GM21825 (cell line): ENCODE results near the gene GLCCI1.
"Not testable (repeated sequence)": the region's sequence is repeated elsewhere in the genome, so short reads cannot be mapped to it uniquely, and the experiment has no call there.

Source experiments
- ATAC-seq: cut with Tn5 transposase; IDR thresholded peaks from one replicate; pipeline ENCODE4 v1.9.1; 2021; ENCODE audit warnings: mild to moderate bottlenecking, moderate library complexity; ENCODE audit not compliant: unreplicated experiment

GLCCI1 gene

GRCh38 chr7:8086239-8086638, 117.6 kb downstream of the GLCCI1 start:
- ATAC-seq: no peak

GRCh38 chr7:8089036-8089780, 120.6 kb downstream of the GLCCI1 start:
- no peak for ATAC-seq

- no peak for ATAC-seq
Observed at GRCh38 chr7:8092140-8092539, 123.5 kb downstream of the GLCCI1 start.

- ATAC-seq: no peak
Observed at GRCh38 chr7:8094164-8095140, 125.9 kb downstream of the GLCCI1 start.

GRCh38 chr7:8101292-8101691, 132.7 kb downstream of the GLCCI1 start:
- ATAC-seq: not testable (repeated sequence)

GRCh38 chr7:8103282-8103681, 134.7 kb downstream of the GLCCI1 start:
- ATAC-seq: no peak

- no peak for ATAC-seq
Observed at GRCh38 chr7:8105449-8106095, 137.0 kb downstream of the GLCCI1 start.

- no peak for ATAC-seq
Observed at GRCh38 chr7:8109196-8110022, 140.8 kb downstream of the GLCCI1 start.

- no peak for ATAC-seq
Observed at GRCh38 chr7:8111282-8111960, 142.8 kb downstream of the GLCCI1 start.

GRCh38 chr7:8112685-8113084, 144.1 kb downstream of the GLCCI1 start:
- ATAC-seq: no peak

GRCh38 chr7:8113184-8113583, 144.6 kb downstream of the GLCCI1 start:
- no peak for ATAC-seq

- no peak for ATAC-seq
Observed at GRCh38 chr7:8114175-8114574, 145.6 kb downstream of the GLCCI1 start.

- ATAC-seq: peak; percentile 93
Observed at GRCh38 chr7:8115547-8116402, 147.2 kb downstream of the GLCCI1 start.

GRCh38 chr7:8117195-8117594, 148.6 kb downstream of the GLCCI1 start:
- no peak for ATAC-seq

GRCh38 chr7:8119262-8119661, 150.7 kb downstream of the GLCCI1 start:
- no peak for ATAC-seq

- ATAC-seq: no peak
Observed at GRCh38 chr7:8120390-8121058, 151.9 kb downstream of the GLCCI1 start.

- ATAC-seq: no peak
Observed at GRCh38 chr7:8121243-8121642, 152.6 kb downstream of the GLCCI1 start.

GRCh38 chr7:8125680-8126444, 157.3 kb downstream of the GLCCI1 start:
- ATAC-seq: peak; percentile 82
